Activated gamma-delta T cell treated with Interleukin-2 at 50 U/mL for 16 hours (primary cell): ENCODE measurements around the gene CCM2L.
A peak's percentile ranks its signal among the peaks of the same experiment; 100 is the strongest.
"Not testable (repeated sequence)": the region's sequence is repeated elsewhere in the genome, so short reads cannot be mapped to it uniquely, and the experiment has no call there.

ENCODE experiments used
- DNase-seq: peaks from one replicate; pipeline ENCODE4 v3.0.0-alpha.2; 2020

Gene CCM2L

GRCh38 chr20:32031007-32031958 is 21.0 kb downstream of the CCM2L start:
- DNase-seq = peak; percentile 42

- DNase-seq = no peak
Observed at GRCh38 chr20:32033316-32033715, 23.1 kb downstream of the CCM2L start.

- DNase-seq = not testable (repeated sequence)
Observed at GRCh38 chr20:32033721-32034120, 23.5 kb downstream of the CCM2L start.

- DNase-seq = no peak
Observed at GRCh38 chr20:32034581-32035425, 24.6 kb downstream of the CCM2L start.

GRCh38 chr20:32035426-32035779 is 25.2 kb downstream of the CCM2L start:
- DNase-seq = no peak

GRCh38 chr20:32036252-32036651 is 26.0 kb downstream of the CCM2L start:
- DNase-seq = no peak

GRCh38 chr20:32036716-32037485 is 26.7 kb downstream of the CCM2L start:
- no peak for DNase-seq

GRCh38 chr20:32037929-32038328 is 27.7 kb downstream of the CCM2L start:
- no peak for DNase-seq

GRCh38 chr20:32040142-32040953 is 30.1 kb downstream of the CCM2L start:
- DNase-seq = no peak

GRCh38 chr20:32045999-32046398 is 35.8 kb downstream of the CCM2L start:
- DNase-seq = no peak

- no peak for DNase-seq
Observed at GRCh38 chr20:32050324-32050841, 40.1 kb downstream of the CCM2L start.

GRCh38 chr20:32050851-32051556 is 40.8 kb downstream of the CCM2L start:
- DNase-seq = no peak

GRCh38 chr20:32051720-32052089 is 41.5 kb downstream of the CCM2L start:
- DNase-seq = no peak

GRCh38 chr20:32052090-32052777 is 42.0 kb downstream of the CCM2L start, which contains the start of gene HCK:
HCK (plus strand) TSS chr20:32052242.
- no peak for DNase-seq

- DNase-seq = no peak
Observed at GRCh38 chr20:32052778-32053362, 42.6 kb downstream of the CCM2L start.

GRCh38 chr20:32053648-32054047 is 43.4 kb downstream of the CCM2L start:
- no peak for DNase-seq

GRCh38 chr20:32056708-32057483 is 46.7 kb downstream of the CCM2L start:
- DNase-seq = no peak

GRCh38 chr20:32057656-32058184 is 47.5 kb downstream of the CCM2L start:
- no peak for DNase-seq

GRCh38 chr20:32059189-32059588 is 49.0 kb downstream of the CCM2L start:
- no peak for DNase-seq
